Measurements from ENCODE around the gene PLCB4.

Gene PLCB4

GRCh38 chr20:9332791-9333479, 264.0 kb downstream of the PLCB4 start:
- no peaks in the 10 kb centered on the region for H3K36me3 ChIP-seq
- DNase-seq, result no peak
- no peak for TF ChIP-seq CTCF (IDR thresholded peaks at IDR 0.05; ENCODE audit: low read depth, low read length)
- no peaks in the 10 kb centered on the region for H3K9me3 ChIP-seq (ENCODE audit: severe bottlenecking)
- no peak overlapping the region for H3K27ac ChIP-seq
- no peaks in the 10 kb centered on the region for H3K27me3 ChIP-seq (ENCODE audit: insufficient read depth, low read depth, severe bottlenecking)
- no peak overlapping the region for H3K4me3 ChIP-seq (ENCODE audit: low read depth, low read length)

DNA sequence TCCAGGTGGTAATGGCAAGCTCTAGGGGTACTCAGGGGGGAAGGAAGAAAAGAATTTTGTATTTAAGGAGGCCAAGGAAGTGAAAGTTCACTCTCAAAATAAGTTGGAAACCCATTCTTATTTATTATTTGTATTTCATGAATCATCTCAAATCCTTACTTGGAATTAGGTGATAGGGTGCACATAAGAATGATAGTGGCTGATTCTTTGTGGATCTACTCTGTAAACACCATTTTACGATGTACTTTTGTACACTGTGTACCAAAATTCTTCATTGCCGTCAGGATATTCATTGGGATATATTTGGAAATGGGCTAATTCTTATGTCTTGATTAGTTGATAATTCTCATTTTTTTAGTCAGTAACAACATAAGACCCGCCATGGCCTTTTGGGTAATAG, 266.0 kb downstream of the PLCB4 start:
- no peak for TF ChIP-seq CTCF (IDR thresholded peaks at IDR 0.05; ENCODE audit: low read depth, low read length)
- Histone ChIP-seq H3K36me3 (no peaks in the 10 kb centered on the region), H3K27me3 (ENCODE audit: insufficient read depth, low read depth, severe bottlenecking) (no peaks in the 10 kb centered on the region), H3K9me3 (ENCODE audit: severe bottlenecking) (no peaks in the 10 kb centered on the region), H3K27ac (no peak overlapping the region), H3K4me3 (ENCODE audit: low read depth, low read length) (no peak overlapping the region)
- no peak for DNase-seq

GRCh38 chr20:9338101-9338500, 269.2 kb downstream of the PLCB4 start:
- DNase-seq, result no peak
- H3K27ac ChIP-seq, result no peak overlapping the region
- H3K9me3 ChIP-seq (ENCODE audit: severe bottlenecking), result no peaks in the 10 kb centered on the region
- no peak for TF ChIP-seq CTCF (IDR thresholded peaks at IDR 0.05; ENCODE audit: low read depth, low read length)
- H3K27me3 ChIP-seq (ENCODE audit: insufficient read depth, low read depth, severe bottlenecking), result no peaks in the 10 kb centered on the region
- no peak overlapping the region for H3K4me3 ChIP-seq (ENCODE audit: low read depth, low read length)
- H3K36me3 ChIP-seq, result no peaks in the 10 kb centered on the region

DNA sequence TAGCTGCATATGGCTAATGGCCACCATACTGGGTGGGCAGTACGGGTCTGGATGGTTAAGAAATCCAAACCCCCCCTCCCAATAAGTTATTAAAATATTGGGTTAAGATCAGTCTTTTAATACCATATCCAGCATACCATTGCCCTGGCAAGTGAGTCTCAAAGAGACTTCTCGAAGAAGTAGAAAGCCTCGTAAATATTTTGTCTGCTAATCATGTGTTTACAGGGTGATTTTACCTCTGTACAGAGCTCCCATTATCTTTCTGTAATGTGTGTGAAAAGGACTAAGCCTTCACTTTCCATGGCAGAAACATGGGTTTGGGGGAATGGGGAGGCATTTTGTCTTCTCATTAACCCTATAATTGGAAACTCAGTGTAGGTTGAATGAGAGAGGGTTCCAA, 270.8 kb downstream of the PLCB4 start:
- H3K36me3 ChIP-seq, result no peaks in the 10 kb centered on the region
- no peak for DNase-seq
- no peak for TF ChIP-seq CTCF (IDR thresholded peaks at IDR 0.05; ENCODE audit: low read depth, low read length)
- H3K4me3 ChIP-seq (ENCODE audit: low read depth, low read length), result no peak overlapping the region
- H3K27ac ChIP-seq, result no peak overlapping the region
- no peaks in the 10 kb centered on the region for H3K9me3 ChIP-seq (ENCODE audit: severe bottlenecking)
- H3K27me3 ChIP-seq (ENCODE audit: insufficient read depth, low read depth, severe bottlenecking), result no peaks in the 10 kb centered on the region

DNA sequence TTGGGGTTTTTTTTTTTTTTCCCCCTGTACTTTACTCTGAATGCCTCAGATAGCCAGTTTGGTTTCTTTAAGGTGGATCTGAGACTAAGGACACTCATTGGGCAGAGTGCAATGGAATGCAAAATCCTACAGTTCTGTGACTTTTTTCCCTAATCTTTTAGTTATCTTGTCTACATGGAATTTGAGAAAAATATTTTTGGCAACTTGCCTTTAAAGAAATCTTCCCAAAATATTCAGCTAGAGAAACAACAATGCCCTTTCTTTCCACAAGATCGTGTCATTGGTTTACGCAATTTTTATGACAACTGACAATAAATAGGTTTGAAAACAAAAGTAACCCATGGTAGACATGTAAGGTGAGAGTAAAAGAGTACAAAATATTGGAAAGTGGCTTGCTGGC, 273.8 kb downstream of the PLCB4 start:
- no peak for DNase-seq
- H3K9me3 ChIP-seq (ENCODE audit: severe bottlenecking), result no peaks in the 10 kb centered on the region
- no peak for TF ChIP-seq CTCF (IDR thresholded peaks at IDR 0.05; ENCODE audit: low read depth, low read length)
- no peak overlapping the region for H3K27ac ChIP-seq
- no peaks in the 10 kb centered on the region for H3K27me3 ChIP-seq (ENCODE audit: insufficient read depth, low read depth, severe bottlenecking)
- H3K4me3 ChIP-seq (ENCODE audit: low read depth, low read length), result no peak overlapping the region
- no peaks in the 10 kb centered on the region for H3K36me3 ChIP-seq
